ENCODE measurements around the gene GIMD1.

- TF ChIP-seq, protein P1, sequence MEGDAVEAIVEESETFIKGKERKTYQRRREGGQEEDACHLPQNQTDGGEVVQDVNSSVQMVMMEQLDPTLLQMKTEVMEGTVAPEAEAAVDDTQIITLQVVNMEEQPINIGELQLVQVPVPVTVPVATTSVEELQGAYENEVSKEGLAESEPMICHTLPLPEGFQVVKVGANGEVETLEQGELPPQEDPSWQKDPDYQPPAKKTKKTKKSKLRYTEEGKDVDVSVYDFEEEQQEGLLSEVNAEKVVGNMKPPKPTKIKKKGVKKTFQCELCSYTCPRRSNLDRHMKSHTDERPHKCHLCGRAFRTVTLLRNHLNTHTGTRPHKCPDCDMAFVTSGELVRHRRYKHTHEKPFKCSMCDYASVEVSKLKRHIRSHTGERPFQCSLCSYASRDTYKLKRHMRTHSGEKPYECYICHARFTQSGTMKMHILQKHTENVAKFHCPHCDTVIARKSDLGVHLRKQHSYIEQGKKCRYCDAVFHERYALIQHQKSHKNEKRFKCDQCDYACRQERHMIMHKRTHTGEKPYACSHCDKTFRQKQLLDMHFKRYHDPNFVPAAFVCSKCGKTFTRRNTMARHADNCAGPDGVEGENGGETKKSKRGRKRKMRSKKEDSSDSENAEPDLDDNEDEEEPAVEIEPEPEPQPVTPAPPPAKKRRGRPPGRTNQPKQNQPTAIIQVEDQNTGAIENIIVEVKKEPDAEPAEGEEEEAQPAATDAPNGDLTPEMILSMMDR (IDR thresholded peaks at IDR 0.05): no peak
- TF ChIP-seq POLR2A (IDR thresholded peaks at IDR 0.05): no peak
Measured at GRCh38 chr4:106365613-106366012, 3.0 kb downstream of the GIMD1 start.
